OCI-LY7 (cell line): ENCODE results near the gene SCN4A. TPM values are rescaled to one million over a fixed set of nuclear protein-coding genes. Genes with fewer than 3 reads are reported as not detected.

Experiments used
- BruUV-seq: library from RNA; stranded (reverse); fragments of 400-500 nt; replicated peaks from 2 replicates; lab custom pipeline; 2021; lab: Mats Ljungman, UMichigan
- CTCF ChIA-PET: fragments of 300-600 bp; sonication (Branson Sonifier 250); formaldehyde crosslinking; loops from one replicate; lab custom pipeline; 2022; ENCODE audit warnings: antibody characterized with exemption; ENCODE audit not compliant: unreplicated experiment; lab: Charles Lee
- POLR2A ChIA-PET: fragments of 300-600 bp; sonication (Branson Sonifier 250); formaldehyde crosslinking; loops from one replicate; lab custom pipeline; 2022; ENCODE audit warnings: antibody characterized with exemption; lab: Charles Lee
- DNase-seq: peaks from one replicate; pipeline ENCODE4 v3.0.0-alpha.2; 2015; ENCODE audit warnings: low spot score
- H2AFZ ChIP-seq: fragments of 200-600 bp; sonication (generic), shearing (Covaris generic); 2 replicates; pipeline ENCODE4 v1.6.1; 2014; ENCODE audit warnings: mild to moderate bottlenecking, antibody characterized with exemption, low read length, moderate library complexity
- H3K27ac ChIP-seq: fragments of 200-600 bp; sonication (generic); 2 replicates; pipeline ENCODE4 v1.5.1; 2014; ENCODE audit warnings: mixed run types, low read depth, mild to moderate bottlenecking, moderate library complexity, low read length, inconsistent platforms; ENCODE audit not compliant: poor library complexity, severe bottlenecking
- H3K36me3 ChIP-seq: fragments of 200-600 bp; sonication (generic); 2 replicates; pipeline ENCODE4 v1.6.1; 2014; ENCODE audit warnings: mild to moderate bottlenecking, antibody characterized with exemption, low read length, moderate library complexity, mixed read lengths; ENCODE audit not compliant: insufficient read depth
- H3K4me1 ChIP-seq: fragments of 200-600 bp; sonication (generic); 2 replicates; pipeline ENCODE4 v1.5.1; 2014; ENCODE audit warnings: mild to moderate bottlenecking, low read length; ENCODE audit not compliant: insufficient read depth, poor library complexity, severe bottlenecking
- H3K4me2 ChIP-seq: fragments of 200-600 bp; sonication (generic); 2 replicates; pipeline ENCODE4 v1.6.1; 2014; ENCODE audit warnings: mild to moderate bottlenecking, low read length
- H3K4me3 ChIP-seq: fragments of 200-600 bp; sonication (generic); 2 replicates; pipeline ENCODE4 v1.5.1; 2014; ENCODE audit warnings: mild to moderate bottlenecking, low read depth, low read length; ENCODE audit not compliant: poor library complexity, severe bottlenecking
- H3K79me2 ChIP-seq: fragments of 200-600 bp; sonication (generic); 2 replicates; pipeline ENCODE4 v1.6.1; 2016; ENCODE audit warnings: low read depth, mild to moderate bottlenecking, low read length, moderate library complexity, mixed read lengths; ENCODE audit not compliant: insufficient read depth
- H3K9me2 ChIP-seq: fragments of 200-600 bp; sonication (generic); 2 replicates; pipeline ENCODE4 v1.6.1; 2016; ENCODE audit warnings: mild to moderate bottlenecking, low read length, mixed read lengths; ENCODE audit not compliant: insufficient read depth
- H3K9me3 ChIP-seq: fragments of 200-600 bp; sonication (generic); 2 replicates; pipeline ENCODE4 v1.6.1; 2014; ENCODE audit warnings: mild to moderate bottlenecking, mixed run types, low read length, mixed read lengths
- H4K20me1 ChIP-seq: fragments of 200-600 bp; sonication (generic); 2 replicates; pipeline ENCODE4 v1.6.1; 2014; ENCODE audit warnings: mild to moderate bottlenecking, antibody characterized with exemption, low read length, moderate library complexity, mixed read lengths; ENCODE audit not compliant: insufficient read depth
- EZH2phosphoT487 ChIP-seq: fragments of 200-600 bp; sonication (generic); IDR thresholded peaks from 2 replicates; pipeline ENCODE4 v1.6.1; 2018; ENCODE audit warnings: low read depth, borderline replicate concordance, mild to moderate bottlenecking, mixed run types, antibody characterized with exemption, low read length, moderate library complexity, mixed read lengths
- intact Hi-C: fragments of 100-400 bp; cut with micrococcal nuclease; formaldehyde crosslinking; loops from one replicate; pipeline ENCODE4 v1.10.0; 2022; ENCODE audit not compliant: unreplicated experiment
- total RNA-seq, 2 experiments: library from RNA; depleted of rRNA in 1 of 2; stranded (reverse); fragments of >200 nt in 1 of 2; shearing (Covaris generic) in 1 of 2; gene quantifications; 2 replicates each; pipeline ENCODE4 v1.2.3, GENCODE V29; 2014 to 2022
- TF ChIP-seq, protein P1 (sequence below): fragments of 200-600 bp; sonication (generic); conservative IDR thresholded peaks from 2 replicates; pipeline ENCODE4 v1.5.1; 2014; ENCODE audit warnings: mild to moderate bottlenecking, antibody characterized with exemption, low read length, moderate library complexity, mixed read lengths

SCN4A gene
- total RNA-seq, 2 experiments from 2014 or later, result 6.4 to 9.0 TPM

DNA sequence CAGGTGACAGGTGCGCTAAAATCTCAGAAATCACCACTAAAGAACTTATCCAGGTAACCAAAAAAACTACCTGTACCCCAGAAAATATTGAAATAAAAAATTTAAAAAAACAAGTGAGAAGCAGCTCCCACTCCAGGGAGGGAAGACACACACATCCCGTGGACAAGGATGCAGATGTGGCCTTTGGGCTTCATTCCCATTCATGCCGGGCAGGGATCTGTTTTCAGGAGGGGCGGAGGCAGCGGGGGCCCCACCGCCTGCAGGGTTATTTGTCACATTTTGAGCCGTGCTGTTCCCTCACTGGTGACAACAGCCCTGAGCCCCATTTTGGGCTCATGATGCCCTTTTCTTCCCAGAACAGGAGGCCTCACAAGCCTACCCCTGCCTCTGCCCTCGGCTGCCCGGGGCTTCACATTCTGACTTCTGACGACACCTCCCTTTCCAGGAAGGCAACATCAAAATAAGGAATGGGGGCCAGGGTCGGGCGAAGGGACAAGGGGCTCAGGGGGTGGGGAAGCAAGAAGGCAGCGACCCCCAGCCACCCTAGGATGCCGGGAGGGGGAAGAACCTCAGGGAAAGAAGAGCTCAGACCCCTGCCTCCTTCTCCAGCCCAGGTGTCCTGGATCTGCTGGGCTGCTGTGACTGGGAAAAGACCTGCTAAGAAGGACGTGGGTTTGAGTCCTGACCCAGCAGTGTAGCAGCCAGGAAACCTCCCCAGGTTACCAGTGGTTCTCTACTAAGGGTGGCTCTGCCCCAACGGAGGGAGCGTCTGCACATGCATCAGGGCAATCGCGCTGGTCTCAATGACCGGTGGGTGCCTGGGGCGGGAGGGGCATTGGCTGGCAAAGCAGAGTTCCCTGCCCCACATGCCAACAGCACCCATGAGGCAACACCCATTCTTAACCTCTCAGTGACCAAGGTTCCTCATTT, 38.3 kb downstream of the SCN4A start:
- TF ChIP-seq EZH2phosphoT487, result no peak
- TF ChIP-seq, protein P1, sequence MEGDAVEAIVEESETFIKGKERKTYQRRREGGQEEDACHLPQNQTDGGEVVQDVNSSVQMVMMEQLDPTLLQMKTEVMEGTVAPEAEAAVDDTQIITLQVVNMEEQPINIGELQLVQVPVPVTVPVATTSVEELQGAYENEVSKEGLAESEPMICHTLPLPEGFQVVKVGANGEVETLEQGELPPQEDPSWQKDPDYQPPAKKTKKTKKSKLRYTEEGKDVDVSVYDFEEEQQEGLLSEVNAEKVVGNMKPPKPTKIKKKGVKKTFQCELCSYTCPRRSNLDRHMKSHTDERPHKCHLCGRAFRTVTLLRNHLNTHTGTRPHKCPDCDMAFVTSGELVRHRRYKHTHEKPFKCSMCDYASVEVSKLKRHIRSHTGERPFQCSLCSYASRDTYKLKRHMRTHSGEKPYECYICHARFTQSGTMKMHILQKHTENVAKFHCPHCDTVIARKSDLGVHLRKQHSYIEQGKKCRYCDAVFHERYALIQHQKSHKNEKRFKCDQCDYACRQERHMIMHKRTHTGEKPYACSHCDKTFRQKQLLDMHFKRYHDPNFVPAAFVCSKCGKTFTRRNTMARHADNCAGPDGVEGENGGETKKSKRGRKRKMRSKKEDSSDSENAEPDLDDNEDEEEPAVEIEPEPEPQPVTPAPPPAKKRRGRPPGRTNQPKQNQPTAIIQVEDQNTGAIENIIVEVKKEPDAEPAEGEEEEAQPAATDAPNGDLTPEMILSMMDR, result no peak
- intact Hi-C loops, result loop anchor here (5.0 kb wide), 2 partner anchors 88 to 237 kb away; partner anchors contain the start of gene ICAM2
- H3K36me3 ChIP-seq, result peaks cover 27% of the 10 kb centered on the region
- BruUV-seq, result no TSS peak
- peak overlapping the region; percentile 99 for H3K27ac ChIP-seq
- CTCF ChIA-PET, result interaction anchor here (1.1 to 3.3 kb wide), 2 partner anchors 8 to 12 kb away, joined by 3 to 21 read pairs; no protein-coding TSS in a partner anchor
- peaks cover 73% of the 10 kb centered on the region for H3K4me1 ChIP-seq
- peaks cover 44% of the 10 kb centered on the region for H3K79me2 ChIP-seq
- H3K9me3 ChIP-seq, result no peaks in the 10 kb centered on the region
- no peaks in the 10 kb centered on the region for H3K9me2 ChIP-seq
- peak overlapping the region; percentile 57 for H2AFZ ChIP-seq
- peak overlapping the region; percentile 95 for H3K4me2 ChIP-seq
- H3K4me3 ChIP-seq, result peak overlapping the region; percentile 98
- H4K20me1 ChIP-seq, result peaks cover 12% of the 10 kb centered on the region
- DNase-seq, result no peak
- POLR2A ChIA-PET, result interaction anchor here (0.6 to 2.4 kb wide), 7 partner anchors 8 to 1255 kb away, joined by 3 to 18 read pairs (median 3); no protein-coding TSS in a partner anchor

DNA sequence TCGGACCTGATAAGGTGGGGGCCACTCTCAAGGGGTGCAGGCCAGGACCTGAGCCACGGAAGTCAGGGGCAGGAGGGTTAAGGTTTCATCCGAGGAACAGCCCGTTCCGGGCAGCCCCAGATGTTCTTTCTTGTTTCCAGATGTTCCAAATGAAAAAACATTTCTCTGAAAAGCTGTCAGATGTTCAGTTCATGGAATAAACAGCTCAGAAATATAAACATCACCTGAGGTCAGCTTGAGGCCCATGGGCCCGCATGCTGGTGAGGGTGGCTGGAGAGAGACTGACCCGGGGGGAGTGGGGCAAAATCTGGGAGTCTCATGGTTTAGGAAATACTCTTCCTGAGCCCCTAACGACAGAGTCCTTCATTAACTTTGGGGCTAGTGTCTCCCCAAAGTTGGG, 39.1 kb downstream of the SCN4A start:
- DNase-seq, result no peak
- Histone ChIP-seq H3K36me3 (peaks cover 35% of the 10 kb centered on the region), H3K4me2 (peak overlapping the region; percentile 95), H4K20me1 (peaks cover 17% of the 10 kb centered on the region), H3K4me1 (peaks cover 73% of the 10 kb centered on the region), H3K79me2 (peaks cover 50% of the 10 kb centered on the region), H3K9me3 (no peaks in the 10 kb centered on the region), H3K9me2 (no peaks in the 10 kb centered on the region), H3K4me3 (peak overlapping the region; percentile 98), H3K27ac (peak overlapping the region; percentile 99), H2AFZ (no peak overlapping the region)
- intact Hi-C loops, result loop anchor here (5.0 kb wide), 2 partner anchors 89 to 236 kb away; partner anchors contain the start of gene ICAM2
- BruUV-seq, result no TSS peak
- ChIA-PET CTCF (interaction anchor here (0.5 to 3.3 kb wide), 3 partner anchors 9 to 87 kb away, joined by 3 to 21 read pairs (median 3); partner anchors contain the start of gene ICAM2), POLR2A (interaction anchor here (0.9 to 2.4 kb wide), 7 partner anchors 8 to 572 kb away, joined by 3 to 19 read pairs (median 4); partner anchors contain the start of gene DDX5)
- TF ChIP-seq, protein P1, result no peak
- no peak for TF ChIP-seq EZH2phosphoT487
